ENCODE data around the gene IFI44L. TPM values are rescaled to one million over a fixed set of nuclear protein-coding genes. Genes with fewer than 3 reads are reported as not detected.

Gene IFI44L
- total RNA-seq, 1 experiment from 2014 or later: 0.10 TPM

DNA sequence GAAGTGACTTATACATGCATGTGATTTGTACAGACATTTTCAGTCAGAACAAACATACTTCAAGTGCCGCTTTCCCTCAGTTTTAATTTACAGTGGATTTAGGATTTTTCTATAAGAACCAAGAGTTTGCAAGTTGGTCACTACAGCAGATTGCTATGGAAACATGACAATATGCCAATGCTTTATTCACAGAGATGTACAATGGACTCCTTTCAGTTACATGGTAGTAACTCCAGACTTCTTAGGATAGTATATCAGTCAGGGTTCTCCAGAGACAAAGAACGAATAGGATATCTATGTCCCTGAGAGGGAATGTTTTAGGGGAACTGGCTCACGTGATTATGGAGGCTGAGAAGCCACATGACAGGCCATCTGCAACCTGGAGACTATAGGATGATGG, 56.7 kb downstream of the IFI44L start:
- no peaks in the 10 kb centered on the region for H3K9me2 ChIP-seq (ENCODE audit: insufficient read depth)
- H3K4me1 ChIP-seq (ENCODE audit: control insufficient read depth in 1 of 2, insufficient read depth in 2 of 2, low read length in 2 of 2): no peaks in the 10 kb centered on the region
- H3K27ac ChIP-seq (ENCODE audit: low read depth, low read length): no peak overlapping the region
- no TSS peak for BruUV-seq (replicated peaks)
- intact Hi-C loops (cut with micrococcal nuclease): loop anchor here (1.0 to 5.0 kb wide), 3 partner anchors 60 to 547 kb away; no protein-coding TSS in a partner anchor
- ChIA-PET RAD21 (ENCODE audit: low non-redundant PET in 1 of 2, low total read pairs in 2 of 2, uncharacterized antibody in 2 of 2, unreplicated experiment in 2 of 2) (no interaction called here), POLR2A (no interaction called here), CTCF (no interaction called here)
- no peak overlapping the region for H3K4me2 ChIP-seq (ENCODE audit: low read length)
- H3K36me3 ChIP-seq (ENCODE audit: control insufficient read depth in 1 of 2, insufficient read depth in 2 of 2, low read length in 2 of 2): no peaks in the 10 kb centered on the region
- H3K27me3 ChIP-seq (ENCODE audit: insufficient read depth, low read length): no peaks in the 10 kb centered on the region
- no peak overlapping the region for H3K4me3 ChIP-seq (replicated peaks in 1 of 2; ENCODE audit: low read depth in 1 of 2, low read length in 2 of 2)
- no peak for TF ChIP-seq CBX3 (IDR thresholded peaks at IDR 0.05; ENCODE audit: low read depth)
- no peak for TF ChIP-seq YY1 (IDR thresholded peaks at IDR 0.05; ENCODE audit: extremely low read depth, insufficient replicate concordance, low read depth, low read length)
- no peak for TF ChIP-seq ZNF274 (IDR thresholded peaks at IDR 0.05; ENCODE audit: low read depth, low read length)
- H2AFZ ChIP-seq (ENCODE audit: low read depth, low read length, poor library complexity, severe bottlenecking): no peak overlapping the region
- no peaks in the 10 kb centered on the region for H4K20me1 ChIP-seq (ENCODE audit: insufficient read depth)
- ATAC-seq: no peak
- DNase-seq (ENCODE audit: low read depth, low spot score): no peak
- H3K9ac ChIP-seq (ENCODE audit: low read length): no peak overlapping the region
- H3K79me2 ChIP-seq (ENCODE audit: insufficient read depth, low read length): no peaks in the 10 kb centered on the region
- no peaks in the 10 kb centered on the region for H3K9me3 ChIP-seq (ENCODE audit: control insufficient read depth in 1 of 2, insufficient read depth in 1 of 2, low read depth in 1 of 2, low read length in 2 of 2)

DNA sequence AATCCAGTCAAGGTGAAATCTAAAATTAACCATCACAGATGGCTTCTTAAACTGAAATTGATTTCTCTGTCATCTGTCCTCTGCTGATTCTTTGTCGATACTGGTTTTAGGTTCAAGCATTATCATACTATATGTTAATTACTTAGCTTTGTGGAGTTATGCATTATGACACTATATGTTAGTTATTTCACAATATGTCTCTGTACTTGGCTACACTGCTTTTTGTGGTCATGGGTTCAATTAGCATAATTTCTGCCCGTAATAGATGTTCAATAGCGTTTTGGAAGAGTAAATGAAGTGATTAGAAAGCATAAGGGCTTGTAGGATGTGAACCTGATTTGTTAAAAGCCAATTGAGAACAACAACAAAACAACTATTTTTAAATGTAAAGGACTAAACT, 57.5 kb downstream of the IFI44L start:
- ATAC-seq: no peak
- BruUV-seq (replicated peaks): no TSS peak

More for the DNA sequence above, 57.5 kb downstream of the IFI44L start:
- H2AFZ ChIP-seq (ENCODE audit: low read depth, low read length, poor library complexity, severe bottlenecking): no peak overlapping the region
- TF ChIP-seq, protein P1, sequence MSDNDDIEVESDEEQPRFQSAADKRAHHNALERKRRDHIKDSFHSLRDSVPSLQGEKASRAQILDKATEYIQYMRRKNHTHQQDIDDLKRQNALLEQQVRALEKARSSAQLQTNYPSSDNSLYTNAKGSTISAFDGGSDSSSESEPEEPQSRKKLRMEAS (IDR thresholded peaks at IDR 0.05): no peak
- no peak for TF ChIP-seq SIN3A (IDR thresholded peaks at IDR 0.05; ENCODE audit: low read depth)
- TF ChIP-seq SRF (IDR thresholded peaks at IDR 0.05; ENCODE audit: low read depth): no peak
- no peak for TF ChIP-seq CEBPB (IDR thresholded peaks at IDR 0.05; ENCODE audit: low read depth)
- no peak for TF ChIP-seq SP1 (IDR thresholded peaks at IDR 0.05; ENCODE audit: low read depth)
- no peak for TF ChIP-seq EZH2phosphoT487 (IDR thresholded peaks at IDR 0.05; ENCODE audit: borderline replicate concordance)
- TF ChIP-seq, protein P2, sequence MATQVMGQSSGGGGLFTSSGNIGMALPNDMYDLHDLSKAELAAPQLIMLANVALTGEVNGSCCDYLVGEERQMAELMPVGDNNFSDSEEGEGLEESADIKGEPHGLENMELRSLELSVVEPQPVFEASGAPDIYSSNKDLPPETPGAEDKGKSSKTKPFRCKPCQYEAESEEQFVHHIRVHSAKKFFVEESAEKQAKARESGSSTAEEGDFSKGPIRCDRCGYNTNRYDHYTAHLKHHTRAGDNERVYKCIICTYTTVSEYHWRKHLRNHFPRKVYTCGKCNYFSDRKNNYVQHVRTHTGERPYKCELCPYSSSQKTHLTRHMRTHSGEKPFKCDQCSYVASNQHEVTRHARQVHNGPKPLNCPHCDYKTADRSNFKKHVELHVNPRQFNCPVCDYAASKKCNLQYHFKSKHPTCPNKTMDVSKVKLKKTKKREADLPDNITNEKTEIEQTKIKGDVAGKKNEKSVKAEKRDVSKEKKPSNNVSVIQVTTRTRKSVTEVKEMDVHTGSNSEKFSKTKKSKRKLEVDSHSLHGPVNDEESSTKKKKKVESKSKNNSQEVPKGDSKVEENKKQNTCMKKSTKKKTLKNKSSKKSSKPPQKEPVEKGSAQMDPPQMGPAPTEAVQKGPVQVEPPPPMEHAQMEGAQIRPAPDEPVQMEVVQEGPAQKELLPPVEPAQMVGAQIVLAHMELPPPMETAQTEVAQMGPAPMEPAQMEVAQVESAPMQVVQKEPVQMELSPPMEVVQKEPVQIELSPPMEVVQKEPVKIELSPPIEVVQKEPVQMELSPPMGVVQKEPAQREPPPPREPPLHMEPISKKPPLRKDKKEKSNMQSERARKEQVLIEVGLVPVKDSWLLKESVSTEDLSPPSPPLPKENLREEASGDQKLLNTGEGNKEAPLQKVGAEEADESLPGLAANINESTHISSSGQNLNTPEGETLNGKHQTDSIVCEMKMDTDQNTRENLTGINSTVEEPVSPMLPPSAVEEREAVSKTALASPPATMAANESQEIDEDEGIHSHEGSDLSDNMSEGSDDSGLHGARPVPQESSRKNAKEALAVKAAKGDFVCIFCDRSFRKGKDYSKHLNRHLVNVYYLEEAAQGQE (IDR thresholded peaks at IDR 0.05; ENCODE audit: low read depth): no peak
- TF ChIP-seq CBX3 (IDR thresholded peaks at IDR 0.05; ENCODE audit: low read depth): no peak
- TF ChIP-seq ELF1 (IDR thresholded peaks at IDR 0.05; ENCODE audit: borderline replicate concordance, low read depth): no peak
- TF ChIP-seq, protein P3, sequence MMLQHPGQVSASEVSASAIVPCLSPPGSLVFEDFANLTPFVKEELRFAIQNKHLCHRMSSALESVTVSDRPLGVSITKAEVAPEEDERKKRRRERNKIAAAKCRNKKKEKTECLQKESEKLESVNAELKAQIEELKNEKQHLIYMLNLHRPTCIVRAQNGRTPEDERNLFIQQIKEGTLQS (IDR thresholded peaks at IDR 0.05): no peak
- TF ChIP-seq, protein P4, sequence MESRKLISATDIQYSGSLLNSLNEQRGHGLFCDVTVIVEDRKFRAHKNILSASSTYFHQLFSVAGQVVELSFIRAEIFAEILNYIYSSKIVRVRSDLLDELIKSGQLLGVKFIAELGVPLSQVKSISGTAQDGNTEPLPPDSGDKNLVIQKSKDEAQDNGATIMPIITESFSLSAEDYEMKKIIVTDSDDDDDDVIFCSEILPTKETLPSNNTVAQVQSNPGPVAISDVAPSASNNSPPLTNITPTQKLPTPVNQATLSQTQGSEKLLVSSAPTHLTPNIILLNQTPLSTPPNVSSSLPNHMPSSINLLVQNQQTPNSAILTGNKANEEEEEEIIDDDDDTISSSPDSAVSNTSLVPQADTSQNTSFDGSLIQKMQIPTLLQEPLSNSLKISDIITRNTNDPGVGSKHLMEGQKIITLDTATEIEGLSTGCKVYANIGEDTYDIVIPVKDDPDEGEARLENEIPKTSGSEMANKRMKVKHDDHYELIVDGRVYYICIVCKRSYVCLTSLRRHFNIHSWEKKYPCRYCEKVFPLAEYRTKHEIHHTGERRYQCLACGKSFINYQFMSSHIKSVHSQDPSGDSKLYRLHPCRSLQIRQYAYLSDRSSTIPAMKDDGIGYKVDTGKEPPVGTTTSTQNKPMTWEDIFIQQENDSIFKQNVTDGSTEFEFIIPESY (IDR thresholded peaks at IDR 0.05; ENCODE audit: extremely low read depth, insufficient replicate concordance, low read length): no peak
- TF ChIP-seq POLR2A (IDR thresholded peaks at IDR 0.05; ENCODE audit: borderline replicate concordance, extremely low read depth, insufficient read depth, insufficient read length): no peak
- no peak for TF ChIP-seq ZFX (IDR thresholded peaks at IDR 0.05)
- no peaks in the 10 kb centered on the region for H3K79me2 ChIP-seq (ENCODE audit: insufficient read depth, low read length)
- no peaks in the 10 kb centered on the region for H4K20me1 ChIP-seq (ENCODE audit: insufficient read depth)
- intact Hi-C loops (cut with micrococcal nuclease): loop anchor here (5.0 kb wide), 1 partner anchor 530 kb away; no protein-coding TSS in a partner anchor
- H3K4me3 ChIP-seq (replicated peaks in 1 of 2; ENCODE audit: low read depth in 1 of 2, low read length in 2 of 2): no peak overlapping the region
- no peak overlapping the region for H3K4me2 ChIP-seq (ENCODE audit: low read length)
- no peaks in the 10 kb centered on the region for H3K4me1 ChIP-seq (ENCODE audit: control insufficient read depth in 1 of 2, insufficient read depth in 2 of 2, low read length in 2 of 2)
- DNase-seq (ENCODE audit: low read depth, low spot score): no peak
- no peak overlapping the region for H3K9ac ChIP-seq (ENCODE audit: low read length)
- H3K27me3 ChIP-seq (ENCODE audit: insufficient read depth, low read length): no peaks in the 10 kb centered on the region
- no peaks in the 10 kb centered on the region for H3K36me3 ChIP-seq (ENCODE audit: control insufficient read depth in 1 of 2, insufficient read depth in 2 of 2, low read length in 2 of 2)
- H3K9me3 ChIP-seq (ENCODE audit: control insufficient read depth in 1 of 2, insufficient read depth in 1 of 2, low read depth in 1 of 2, low read length in 2 of 2): no peaks in the 10 kb centered on the region
- ChIA-PET CTCF (interaction anchor here (1.3 kb wide), 1 partner anchor 60 kb away, joined by 3 read pairs; no protein-coding TSS in a partner anchor), RAD21 (ENCODE audit: low non-redundant PET in 1 of 2, low total read pairs in 2 of 2, uncharacterized antibody in 2 of 2, unreplicated experiment in 2 of 2) (no interaction called here), POLR2A (no interaction called here)
- H3K27ac ChIP-seq (ENCODE audit: low read depth, low read length): no peak overlapping the region
- H3K9me2 ChIP-seq (ENCODE audit: insufficient read depth): no peaks in the 10 kb centered on the region

Data from HCT116 (cell line).